ENCODE data around the gene SYTL2. TPM values are rescaled to one million over a fixed set of nuclear protein-coding genes. Genes with fewer than 3 reads are reported as not detected.
"Not testable (repeated sequence)": the region's sequence is repeated elsewhere in the genome, so short reads cannot be mapped to it uniquely, and the experiment has no call there.

SYTL2 gene
- total RNA-seq, 1 donor from 2014 or later = 17.4 TPM

GRCh38 chr11:85779956-85780640 lies 30.8 kb downstream of the SYTL2 start:
- no peak for DNase-seq (ENCODE audit: extremely low spot score in 2 of 2)
- H3K27ac ChIP-seq = no peak overlapping the region
- no peak overlapping the region for H3K4me3 ChIP-seq
- no peak for TF ChIP-seq POLR2A (IDR thresholded peaks at IDR 0.05)
- H3K4me1 ChIP-seq = peaks cover 9% of the 10 kb centered on the region
- H3K9me3 ChIP-seq = no peaks in the 10 kb centered on the region
- H3K36me3 ChIP-seq = no peaks in the 10 kb centered on the region
- no peaks in the 10 kb centered on the region for H3K27me3 ChIP-seq
- intact Hi-C loops (cut with DNase I) = no loop called here

- H3K4me1 ChIP-seq; intact Hi-C loops (cut with DNase I); H3K27ac ChIP-seq; H3K4me3 ChIP-seq; H3K9me3 ChIP-seq; DNase-seq (ENCODE audit: extremely low spot score in 2 of 2); H3K27me3 ChIP-seq; H3K36me3 ChIP-seq: not testable (repeated sequence)
Observed at GRCh38 chr11:85777603-85777972, 33.4 kb downstream of the SYTL2 start.

- H3K9me3 ChIP-seq = no peaks in the 10 kb centered on the region
- H3K27me3 ChIP-seq = no peaks in the 10 kb centered on the region
- intact Hi-C loops (cut with DNase I) = no loop called here
- H3K36me3 ChIP-seq = no peaks in the 10 kb centered on the region
- no peak overlapping the region for H3K4me3 ChIP-seq
- no peak overlapping the region for H3K27ac ChIP-seq
- no peak for DNase-seq (ENCODE audit: extremely low spot score in 2 of 2)
- TF ChIP-seq POLR2A (IDR thresholded peaks at IDR 0.05) = no peak
- no peak for TF ChIP-seq POLR2AphosphoS5 (IDR thresholded peaks at IDR 0.05; ENCODE audit: insufficient read depth in 1 of 2, low read depth in 1 of 2)
- TF ChIP-seq CTCF (IDR thresholded peaks at IDR 0.05) = no peak
- peaks cover 9% of the 10 kb centered on the region for H3K4me1 ChIP-seq
Observed at GRCh38 chr11:85776951-85777602, 33.9 kb downstream of the SYTL2 start.

GRCh38 chr11:85774256-85775101 lies 36.5 kb downstream of the SYTL2 start:
- Histone ChIP-seq H3K27ac (no peak overlapping the region), H3K4me3 (no peak overlapping the region), H3K4me1 (peaks cover 9% of the 10 kb centered on the region), H3K36me3 (no peaks in the 10 kb centered on the region), H3K27me3 (no peaks in the 10 kb centered on the region), H3K9me3 (no peaks in the 10 kb centered on the region)
- DNase-seq (ENCODE audit: extremely low spot score in 2 of 2) = no peak
- intact Hi-C loops (cut with DNase I) = no loop called here
- TF ChIP-seq POLR2AphosphoS5 (IDR thresholded peaks at IDR 0.05; ENCODE audit: insufficient read depth in 1 of 2, low read depth in 1 of 2) = no peak
- TF ChIP-seq POLR2A (IDR thresholded peaks at IDR 0.05) = no peak
- TF ChIP-seq CTCF (IDR thresholded peaks at IDR 0.05) = no peak

GRCh38 chr11:85772695-85773094 lies 38.2 kb downstream of the SYTL2 start:
- TF ChIP-seq POLR2A (IDR thresholded peaks at IDR 0.05) = no peak
- TF ChIP-seq CTCF (IDR thresholded peaks at IDR 0.05) = no peak
- no peak for TF ChIP-seq POLR2AphosphoS5 (IDR thresholded peaks at IDR 0.05; ENCODE audit: insufficient read depth in 1 of 2, low read depth in 1 of 2)
- intact Hi-C loops (cut with DNase I) = no loop called here

More at GRCh38 chr11:85772695-85773094, 38.2 kb downstream of the SYTL2 start:
- no peak for DNase-seq (ENCODE audit: extremely low spot score in 2 of 2)
- Histone ChIP-seq H3K27me3 (no peaks in the 10 kb centered on the region), H3K4me1 (peaks cover 6% of the 10 kb centered on the region), H3K4me3 (no peak overlapping the region), H3K36me3 (no peaks in the 10 kb centered on the region), H3K27ac (no peak overlapping the region), H3K9me3 (no peaks in the 10 kb centered on the region)

Measured in vagina (tissue), 2 donors.